DMS153 (cell line): ENCODE results near the gene SORCS1.

ENCODE experiments used
- DNase-seq: peaks from one replicate; lab custom pipeline; 2025; lab: John Stamatoyannopoulos, UW

The SORCS1 gene

GRCh38 chr10:106992055-106992454, 172.5 kb downstream of the SORCS1 start:
- no peak for DNase-seq

- DNase-seq: no peak
Measured at GRCh38 chr10:106991091-106991490, 173.4 kb downstream of the SORCS1 start.

GRCh38 chr10:106987362-106987761, 177.1 kb downstream of the SORCS1 start:
- no peak for DNase-seq

GRCh38 chr10:106982268-106982667, 182.2 kb downstream of the SORCS1 start:
- no peak for DNase-seq

GRCh38 chr10:106981452-106982075, 182.9 kb downstream of the SORCS1 start:
- DNase-seq: no peak

GRCh38 chr10:106980495-106981451, 183.7 kb downstream of the SORCS1 start:
- no peak for DNase-seq

- no peak for DNase-seq
Measured at GRCh38 chr10:106978756-106979155, 185.8 kb downstream of the SORCS1 start.

- no peak for DNase-seq
Measured at GRCh38 chr10:106973716-106974115, 190.8 kb downstream of the SORCS1 start.

GRCh38 chr10:106973288-106973687, 191.2 kb downstream of the SORCS1 start:
- no peak for DNase-seq

GRCh38 chr10:106972381-106972780, 192.1 kb downstream of the SORCS1 start:
- no peak for DNase-seq

GRCh38 chr10:106971411-106971831, 193.1 kb downstream of the SORCS1 start:
- DNase-seq: no peak

GRCh38 chr10:106967452-106967851, 197.1 kb downstream of the SORCS1 start:
- no peak for DNase-seq

- no peak for DNase-seq
Measured at GRCh38 chr10:106960812-106961211, 203.7 kb downstream of the SORCS1 start.

- DNase-seq: no peak
Measured at GRCh38 chr10:106959521-106959920, 205.0 kb downstream of the SORCS1 start.

GRCh38 chr10:106958589-106959361, 205.7 kb downstream of the SORCS1 start:
- no peak for DNase-seq

- DNase-seq: no peak
Measured at GRCh38 chr10:106957823-106958588, 206.5 kb downstream of the SORCS1 start.

- no peak for DNase-seq
Measured at GRCh38 chr10:106956216-106956915, 208.1 kb downstream of the SORCS1 start.

- no peak for DNase-seq
Measured at GRCh38 chr10:106955133-106955532, 209.4 kb downstream of the SORCS1 start.

GRCh38 chr10:106952033-106952432, 212.5 kb downstream of the SORCS1 start:
- DNase-seq: no peak

- DNase-seq: no peak
Measured at GRCh38 chr10:106949680-106950478, 214.6 kb downstream of the SORCS1 start.
